Measurements from ENCODE around the gene PLXDC1. TPM values are rescaled to one million over a fixed set of nuclear protein-coding genes. Genes with fewer than 3 reads are reported as not detected.

The PLXDC1 gene
- total and polyA plus RNA-seq, 2 donors: 19.7 to 66.4 TPM

DNA sequence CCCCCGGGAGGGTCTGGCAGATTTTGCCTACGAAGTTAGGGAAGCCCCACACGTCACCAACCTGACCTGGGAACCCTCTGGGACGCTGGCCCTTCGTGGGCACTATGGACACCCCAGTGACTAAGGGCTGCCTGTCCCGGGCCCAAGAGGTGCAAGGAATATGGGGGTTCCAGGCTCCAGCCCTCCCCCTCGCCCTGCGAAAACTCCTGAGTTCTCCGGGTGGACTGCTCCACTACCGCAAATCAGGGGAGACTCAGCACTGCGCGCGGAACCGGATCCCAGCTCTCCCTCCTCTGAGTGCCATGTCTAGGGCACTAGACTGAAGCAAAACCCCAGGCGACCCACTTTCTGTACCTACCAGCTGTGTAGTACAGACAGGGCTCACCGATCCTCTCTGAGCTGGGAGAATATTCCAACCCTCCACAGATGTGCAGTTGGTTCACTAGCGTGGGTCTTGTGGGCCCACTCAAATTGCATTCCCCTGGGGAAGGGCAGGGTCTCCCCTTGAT lies 14.5 kb upstream of the PLXDC1 start, which contains the start of gene ARL5C:
ARL5C (minus strand) TSS at position 321 of the 509 bp plus-strand sequence. CDS start 401 bp downstream, outside the sequence.
- peak in 2 of 9 donors; percentile 40 to 72 for DNase-seq (ENCODE audit: low read depth in 6 of 9, low spot score in 9 of 9)
- peak within 1 kb of the TSS; percentile 92 to 94 for H3K27ac ChIP-seq (ENCODE audit: low read depth in 1 of 2, low read length in 1 of 2)
- WGBS: 39% methylated on average over 17 of the region's 17 CpGs
- H3K9me3 ChIP-seq (ENCODE audit: control insufficient read depth in 2 of 2, insufficient read depth in 1 of 2, low read length in 1 of 2): peaks cover 0 to 5% of the 10 kb centered on the region in 2 donors
- peaks cover 15 to 90% of the 10 kb centered on the region in 2 donors for H3K4me1 ChIP-seq (ENCODE audit: control insufficient read depth in 2 of 2, insufficient read depth in 2 of 2, low read length in 2 of 2)
- peaks cover 0 to 5% of the 10 kb centered on the region in 2 donors for H3K36me3 ChIP-seq (ENCODE audit: control insufficient read depth in 2 of 2, insufficient read depth in 2 of 2, low read length in 1 of 2)
- H3K4me3 ChIP-seq (ENCODE audit: low read length in 2 of 2): peak within 1 kb of the TSS; percentile 62 to 79
- peaks cover 0 to 5% of the 10 kb centered on the region in 2 donors for H3K27me3 ChIP-seq (ENCODE audit: control insufficient read depth in 2 of 2, insufficient read depth in 1 of 2, low read length in 1 of 2)

DNA sequence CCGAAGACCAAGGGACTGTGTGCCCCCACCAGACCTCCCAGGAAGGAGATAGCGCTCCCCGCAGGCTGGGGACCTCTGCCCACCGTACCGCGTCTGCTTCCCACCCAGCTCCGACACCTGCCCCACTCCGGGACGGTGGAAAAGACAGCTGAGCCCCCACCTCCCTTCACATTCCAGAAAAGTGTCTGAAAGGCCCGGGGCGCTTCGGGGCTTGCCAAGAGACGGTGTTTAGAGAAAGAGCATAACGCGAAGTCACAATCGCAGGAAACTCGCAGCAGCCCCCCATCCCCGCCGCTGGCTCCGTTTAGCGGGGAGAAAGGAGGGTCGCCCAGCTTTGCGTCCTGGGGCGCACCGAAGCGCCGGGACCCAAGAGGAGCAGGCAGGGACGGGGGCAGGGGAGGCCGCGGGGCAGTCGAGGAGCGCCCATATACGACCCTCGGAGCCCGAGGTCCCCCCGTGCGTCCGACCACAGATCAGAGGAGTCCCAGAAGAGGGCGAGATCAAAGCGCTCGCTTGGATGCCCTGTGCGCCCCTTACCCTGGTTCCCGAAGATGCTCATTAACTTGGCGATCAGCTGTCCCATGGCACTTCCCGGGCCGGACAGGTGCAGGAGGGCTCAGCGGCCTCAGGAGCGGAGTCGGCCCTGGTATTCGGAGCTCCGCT lies 13.9 kb upstream of the PLXDC1 start:
- 9% methylated on average over 51 of the region's 51 CpGs for WGBS
- peak overlapping the region; percentile 92 to 94 for H3K27ac ChIP-seq (ENCODE audit: low read depth in 1 of 2, low read length in 1 of 2)
- H3K27me3 ChIP-seq (ENCODE audit: control insufficient read depth in 2 of 2, insufficient read depth in 1 of 2, low read length in 1 of 2): peaks cover 0 to 5% of the 10 kb centered on the region in 2 donors
- DNase-seq (ENCODE audit: low read depth in 6 of 9, low spot score in 9 of 9): no peak
- peak overlapping the region; percentile 62 to 79 for H3K4me3 ChIP-seq (ENCODE audit: low read length in 2 of 2)
- H3K4me1 ChIP-seq (ENCODE audit: control insufficient read depth in 2 of 2, insufficient read depth in 2 of 2, low read length in 2 of 2): peaks cover 14 to 90% of the 10 kb centered on the region in 2 donors
- peaks cover 3 to 11% of the 10 kb centered on the region in 2 donors for H3K36me3 ChIP-seq (ENCODE audit: control insufficient read depth in 2 of 2, insufficient read depth in 2 of 2, low read length in 1 of 2)
- H3K9me3 ChIP-seq (ENCODE audit: control insufficient read depth in 2 of 2, insufficient read depth in 1 of 2, low read length in 1 of 2): peaks cover 0 to 5% of the 10 kb centered on the region in 2 donors

DNA sequence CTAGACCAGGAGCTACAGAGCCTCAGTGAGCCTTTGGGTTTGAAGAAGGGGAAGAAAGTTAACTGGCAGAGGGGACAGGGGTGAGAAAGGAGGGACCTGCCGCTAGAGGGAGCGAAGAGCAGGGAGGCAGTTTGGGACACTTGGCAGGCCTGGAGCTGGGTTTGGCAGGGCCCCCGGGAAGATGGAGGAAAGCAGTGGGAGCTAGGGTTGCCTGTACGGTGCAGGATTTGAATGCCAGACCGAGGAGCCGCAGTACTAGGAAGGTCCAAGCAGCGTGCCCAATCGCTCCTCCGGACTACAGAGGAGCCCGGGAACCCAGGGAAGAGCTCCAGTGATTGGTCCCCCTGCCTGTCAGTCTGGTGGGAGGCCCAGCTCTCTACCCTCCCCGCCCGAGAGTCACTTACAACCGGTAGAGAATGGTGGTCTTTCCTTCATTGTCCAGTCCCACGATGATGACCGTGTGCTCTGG lies 13.3 kb upstream of the PLXDC1 start:
- H3K36me3 ChIP-seq (ENCODE audit: control insufficient read depth in 2 of 2, insufficient read depth in 2 of 2, low read length in 1 of 2): peaks cover 8 to 14% of the 10 kb centered on the region in 2 donors

DNA sequence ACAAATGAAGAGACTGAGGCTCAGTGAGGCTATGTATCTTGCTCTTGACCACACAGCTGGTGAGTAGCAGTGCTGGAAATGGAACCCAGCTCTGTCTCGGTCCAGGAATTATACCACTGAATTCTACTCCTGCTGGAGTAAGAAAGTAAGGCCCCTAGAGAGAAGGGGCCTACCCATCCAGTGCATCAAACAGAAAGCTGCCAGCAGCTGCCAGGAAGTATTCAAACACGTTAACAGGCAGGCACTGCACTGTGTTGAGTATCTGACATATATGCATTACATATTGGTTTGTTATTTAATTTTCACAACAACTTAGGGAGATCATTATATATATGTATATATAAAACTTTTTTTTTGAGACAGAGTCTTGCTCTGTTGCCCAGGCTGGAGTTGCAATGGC lies 10.5 kb upstream of the PLXDC1 start:
- Histone ChIP-seq H3K27ac (ENCODE audit: low read depth in 1 of 2, low read length in 1 of 2) (peak overlapping the region; percentile 19 to 95), H3K4me3 (ENCODE audit: low read length in 2 of 2) (no peak overlapping the region), H3K9me3 (ENCODE audit: control insufficient read depth in 2 of 2, insufficient read depth in 1 of 2, low read length in 1 of 2) (no peaks in the 10 kb centered on the region), H3K4me1 (ENCODE audit: control insufficient read depth in 2 of 2, insufficient read depth in 2 of 2, low read length in 2 of 2) (peaks cover 13 to 61% of the 10 kb centered on the region in 2 donors), H3K27me3 (ENCODE audit: control insufficient read depth in 2 of 2, insufficient read depth in 1 of 2, low read length in 1 of 2) (peaks cover 0 to 5% of the 10 kb centered on the region in 2 donors), H3K36me3 (ENCODE audit: control insufficient read depth in 2 of 2, insufficient read depth in 2 of 2, low read length in 1 of 2) (peaks cover 16 to 18% of the 10 kb centered on the region in 2 donors)
- 36% methylated on average over 2 of the region's 2 CpGs for WGBS
- peak in 3 of 9 donors; percentile 24 to 80 (median 59) for DNase-seq (ENCODE audit: low read depth in 6 of 9, low spot score in 9 of 9)

More for the DNA sequence above, 13.3 kb upstream of the PLXDC1 start:
- peak in 8 of 9 donors; percentile 75 to 97 (median 90) for DNase-seq (ENCODE audit: low read depth in 6 of 9, low spot score in 9 of 9)
- Histone ChIP-seq H3K9me3 (ENCODE audit: control insufficient read depth in 2 of 2, insufficient read depth in 1 of 2, low read length in 1 of 2) (peaks cover 0 to 5% of the 10 kb centered on the region in 2 donors), H3K4me3 (ENCODE audit: low read length in 2 of 2) (peak overlapping the region; percentile 62 to 79), H3K4me1 (ENCODE audit: control insufficient read depth in 2 of 2, insufficient read depth in 2 of 2, low read length in 2 of 2) (peaks cover 14 to 86% of the 10 kb centered on the region in 2 donors), H3K27ac (ENCODE audit: low read depth in 1 of 2, low read length in 1 of 2) (peak overlapping the region; percentile 92 to 94), H3K27me3 (ENCODE audit: control insufficient read depth in 2 of 2, insufficient read depth in 1 of 2, low read length in 1 of 2) (peaks cover 0 to 5% of the 10 kb centered on the region in 2 donors)
- WGBS: under 1% methylated on average over 15 of the region's 15 CpGs

DNA sequence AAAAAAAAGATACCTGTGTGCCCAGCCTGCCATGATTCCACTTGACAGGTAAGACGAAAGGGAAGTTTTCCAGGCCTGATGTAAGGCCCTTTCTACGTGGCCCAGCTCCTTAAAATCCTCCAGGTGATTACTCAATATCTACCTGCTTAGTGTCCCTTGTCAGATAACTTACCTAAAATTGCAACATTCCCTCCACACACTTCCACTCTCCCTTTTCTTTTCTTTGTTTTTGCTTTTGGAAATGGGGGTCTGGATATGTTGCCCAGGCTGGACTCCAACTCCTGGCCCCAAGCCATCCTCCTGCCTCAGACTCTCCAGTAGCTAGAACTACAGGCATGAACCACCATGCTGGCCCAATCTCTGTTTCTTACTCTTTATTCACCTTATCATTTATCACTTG lies 7.2 kb upstream of the PLXDC1 start:
- Histone ChIP-seq H3K27me3 (ENCODE audit: control insufficient read depth in 2 of 2, insufficient read depth in 1 of 2, low read length in 1 of 2) (no peaks in the 10 kb centered on the region), H3K27ac (ENCODE audit: low read depth in 1 of 2, low read length in 1 of 2) (no peak overlapping the region), H3K9me3 (ENCODE audit: control insufficient read depth in 2 of 2, insufficient read depth in 1 of 2, low read length in 1 of 2) (no peaks in the 10 kb centered on the region), H3K4me3 (ENCODE audit: low read length in 2 of 2) (no peak overlapping the region), H3K36me3 (ENCODE audit: control insufficient read depth in 2 of 2, insufficient read depth in 2 of 2, low read length in 1 of 2) (peaks cover 23 to 30% of the 10 kb centered on the region in 2 donors), H3K4me1 (ENCODE audit: control insufficient read depth in 2 of 2, insufficient read depth in 2 of 2, low read length in 2 of 2) (peaks cover 13 to 46% of the 10 kb centered on the region in 2 donors)
- no peak for DNase-seq (ENCODE audit: low read depth in 6 of 9, low spot score in 9 of 9)
- WGBS: 98% methylated on average over 2 of the region's 2 CpGs

DNA sequence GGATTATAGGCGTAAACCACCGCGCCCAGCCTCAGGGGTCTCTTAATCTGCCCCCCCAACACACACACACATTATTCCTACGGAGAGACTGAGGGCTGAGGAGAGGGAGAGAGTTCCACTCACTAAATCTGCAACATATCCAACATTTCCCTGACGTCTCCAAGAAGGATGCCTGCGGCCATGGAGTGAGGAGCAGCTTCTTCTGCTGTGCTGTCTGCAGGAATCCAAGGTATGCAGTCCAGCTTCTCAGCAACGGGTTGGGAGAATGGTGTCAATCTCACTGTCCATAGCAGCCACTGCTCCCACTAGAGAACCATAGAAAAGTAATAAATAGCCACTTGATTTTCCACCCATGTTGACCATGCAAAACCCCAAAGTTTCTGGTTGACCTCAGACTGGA lies 5.1 kb upstream of the PLXDC1 start:
- WGBS: 96% methylated on average over 7 of the region's 7 CpGs
- Histone ChIP-seq H3K4me3 (ENCODE audit: low read length in 2 of 2) (no peak overlapping the region), H3K9me3 (ENCODE audit: control insufficient read depth in 2 of 2, insufficient read depth in 1 of 2, low read length in 1 of 2) (peaks cover 0 to 7% of the 10 kb centered on the region in 2 donors), H3K4me1 (ENCODE audit: control insufficient read depth in 2 of 2, insufficient read depth in 2 of 2, low read length in 2 of 2) (peaks cover 13 to 45% of the 10 kb centered on the region in 2 donors), H3K27me3 (ENCODE audit: control insufficient read depth in 2 of 2, insufficient read depth in 1 of 2, low read length in 1 of 2) (peaks cover 0 to 7% of the 10 kb centered on the region in 2 donors), H3K36me3 (ENCODE audit: control insufficient read depth in 2 of 2, insufficient read depth in 2 of 2, low read length in 1 of 2) (peaks cover 19 to 30% of the 10 kb centered on the region in 2 donors), H3K27ac (ENCODE audit: low read depth in 1 of 2, low read length in 1 of 2) (no peak overlapping the region)
- no peak for DNase-seq (ENCODE audit: low read depth in 6 of 9, low spot score in 9 of 9)

DNA sequence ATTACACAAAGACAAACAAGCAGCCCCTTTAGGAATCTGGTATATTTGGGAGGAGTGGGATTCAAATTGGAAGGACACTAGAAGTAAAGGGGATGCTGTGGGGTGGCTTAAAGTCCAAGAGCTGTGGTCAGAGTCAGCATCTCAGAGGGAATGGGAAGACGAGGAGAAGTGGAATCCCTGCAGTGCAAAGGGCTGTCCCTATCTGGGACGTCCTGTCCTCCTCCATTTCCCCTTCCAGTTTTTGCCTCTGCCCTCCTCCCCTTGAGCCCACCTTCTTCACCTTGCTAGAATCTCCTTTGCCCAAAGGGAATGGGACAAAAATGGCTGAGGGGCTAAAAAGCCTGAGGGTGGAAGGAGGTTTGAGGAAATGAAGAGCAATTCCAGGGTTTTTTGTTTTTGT lies 4.2 kb upstream of the PLXDC1 start:
- H3K27ac ChIP-seq (ENCODE audit: low read depth in 1 of 2, low read length in 1 of 2): no peak overlapping the region
- H3K4me1 ChIP-seq (ENCODE audit: control insufficient read depth in 2 of 2, insufficient read depth in 2 of 2, low read length in 2 of 2): peaks cover 10 to 42% of the 10 kb centered on the region in 2 donors
- H3K27me3 ChIP-seq (ENCODE audit: control insufficient read depth in 2 of 2, insufficient read depth in 1 of 2, low read length in 1 of 2): peaks cover 0 to 14% of the 10 kb centered on the region in 2 donors
- peaks cover 16 to 30% of the 10 kb centered on the region in 2 donors for H3K36me3 ChIP-seq (ENCODE audit: control insufficient read depth in 2 of 2, insufficient read depth in 2 of 2, low read length in 1 of 2)
- no peak overlapping the region for H3K4me3 ChIP-seq (ENCODE audit: low read length in 2 of 2)
- peaks cover 0 to 7% of the 10 kb centered on the region in 2 donors for H3K9me3 ChIP-seq (ENCODE audit: control insufficient read depth in 2 of 2, insufficient read depth in 1 of 2, low read length in 1 of 2)
- DNase-seq (ENCODE audit: low read depth in 6 of 9, low spot score in 9 of 9): no peak
- WGBS: 89% methylated on average over 2 of the region's 2 CpGs

DNA sequence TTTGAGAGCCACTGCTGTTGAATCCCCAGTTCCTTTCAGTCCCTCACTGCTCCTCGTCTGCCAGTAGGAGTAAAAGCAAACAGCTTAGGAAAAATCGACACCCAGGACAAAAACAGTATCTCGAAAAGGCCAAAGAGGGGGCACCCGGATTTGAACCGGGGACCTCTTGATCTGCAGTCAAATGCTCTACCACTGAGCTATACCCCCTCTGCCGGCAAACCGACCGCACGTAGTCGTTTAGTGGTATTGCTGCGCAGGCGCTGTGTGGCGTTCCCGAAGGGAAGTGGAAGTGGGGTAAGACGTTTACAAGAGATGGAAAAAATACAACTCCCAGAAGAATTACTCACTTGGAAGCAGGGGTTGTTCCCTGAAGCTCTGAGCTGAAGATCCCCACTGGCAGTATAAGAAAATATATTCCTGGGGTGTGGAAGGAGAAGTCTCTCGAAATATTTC lies 2.2 kb upstream of the PLXDC1 start:
- WGBS: under 1% methylated on average over 16 of the region's 16 CpGs
- Histone ChIP-seq H3K36me3 (ENCODE audit: control insufficient read depth in 2 of 2, insufficient read depth in 2 of 2, low read length in 1 of 2) (peaks cover 7 to 15% of the 10 kb centered on the region in 2 donors), H3K4me1 (ENCODE audit: control insufficient read depth in 2 of 2, insufficient read depth in 2 of 2, low read length in 2 of 2) (peaks cover 17 to 48% of the 10 kb centered on the region in 2 donors)

More for the DNA sequence above, 2.2 kb upstream of the PLXDC1 start:
- Histone ChIP-seq H3K27ac (ENCODE audit: low read depth in 1 of 2, low read length in 1 of 2) (peak overlapping the region; percentile 94), H3K4me3 (ENCODE audit: low read length in 2 of 2) (peak overlapping the region; percentile 71 to 89), H3K27me3 (ENCODE audit: control insufficient read depth in 2 of 2, insufficient read depth in 1 of 2, low read length in 1 of 2) (peaks cover 0 to 34% of the 10 kb centered on the region in 2 donors), H3K9me3 (ENCODE audit: control insufficient read depth in 2 of 2, insufficient read depth in 1 of 2, low read length in 1 of 2) (peaks cover 0 to 7% of the 10 kb centered on the region in 2 donors)
- peak in 7 of 9 donors; percentile 77 to 95 (median 86) for DNase-seq (ENCODE audit: low read depth in 6 of 9, low spot score in 9 of 9)

Data from thymus (tissue), 11 donors.